GM23248 (cell line): Measurements from ENCODE around the gene CFAP210.

ENCODE experiments used
- EZH2 ChIP-seq: fragments of 200-600 bp; sonication (generic); IDR thresholded peaks from 2 replicates; pipeline ENCODE4 v1.6.1; 2018; ENCODE audit warnings: antibody characterized with exemption, mild to moderate bottlenecking; ENCODE audit not compliant: insufficient read depth, poor library complexity, severe bottlenecking
- EZH2phosphoT487 ChIP-seq: fragments of 200-600 bp; sonication (generic); IDR thresholded peaks from 2 replicates; pipeline ENCODE4 v1.6.1; 2018; ENCODE audit warnings: antibody characterized with exemption, moderate library complexity, mild to moderate bottlenecking, low read depth; ENCODE audit not compliant: insufficient read depth

DNA sequence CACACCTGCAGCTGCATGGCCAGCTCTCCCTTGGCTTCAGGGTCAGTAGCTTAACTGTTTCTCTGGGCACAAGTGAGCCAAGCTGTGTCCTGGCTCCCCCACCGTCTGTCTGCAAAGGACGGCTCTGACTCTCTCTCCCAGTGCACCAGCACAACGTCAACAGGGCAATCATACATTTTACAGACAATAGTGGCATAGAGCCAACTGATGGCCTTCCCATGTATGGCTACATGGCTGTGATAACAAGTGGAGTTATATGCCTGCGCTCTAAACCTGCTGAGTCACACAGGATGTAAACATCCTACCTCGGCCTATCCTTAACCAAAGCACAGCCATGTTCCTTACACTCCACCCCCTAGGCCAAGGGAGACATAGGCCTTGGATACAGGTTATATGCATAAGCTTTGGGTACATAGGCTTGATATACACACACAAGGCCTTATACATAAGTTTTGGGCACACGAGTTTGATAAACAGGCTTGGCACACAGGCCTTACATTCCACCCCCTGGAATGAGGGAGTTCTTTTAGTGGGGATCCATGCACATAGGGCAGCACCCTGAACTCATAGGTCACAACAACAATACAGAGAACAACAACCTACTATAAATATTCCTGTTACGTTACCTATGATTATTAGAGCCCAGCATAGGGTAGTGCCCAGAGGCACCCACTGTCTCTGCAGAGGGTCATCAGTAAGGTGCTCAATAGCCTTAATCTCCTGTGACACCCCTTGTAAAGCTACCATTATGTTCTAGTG lies 17.7 kb upstream of the CFAP210 start:
- TF ChIP-seq EZH2 = no peak
- TF ChIP-seq EZH2phosphoT487 = no peak
